RWPE1 (cell line): ENCODE measurements around the gene CWC27.
"Not testable (repeated sequence)": the region's sequence is repeated elsewhere in the genome, so short reads cannot be mapped to it uniquely, and the experiment has no call there.

Experiments
- CTCF ChIA-PET: fragments of 350-600 bp; sonication (Branson Sonifier 250); formaldehyde crosslinking; extraction: SDS; loops from one replicate; lab custom pipeline; 2021; lab: Yijun Ruan, JAX
- POLR2A ChIA-PET: fragments of 400-600 bp; formaldehyde crosslinking; extraction: SDS; loops from one replicate; lab custom pipeline; 2020; ENCODE audit warnings: antibody characterized with exemption; ENCODE audit not compliant: low non-redundant PET; lab: Yijun Ruan, JAX
- DNase-seq: peaks from one replicate; pipeline ENCODE4 v3.0.0; 2012; ENCODE audit warnings: low spot score
- H3K27ac ChIP-seq: fragments of 450-650 bp; 2 replicates; pipeline ENCODE4 v1.5.1; 2017
- CTCF ChIP-seq: fragments of 450-650 bp; conservative IDR thresholded peaks from 2 replicates; pipeline ENCODE4 v1.5.1; 2017; ENCODE audit warnings: low read depth, mild to moderate bottlenecking

The CWC27 gene

DNA sequence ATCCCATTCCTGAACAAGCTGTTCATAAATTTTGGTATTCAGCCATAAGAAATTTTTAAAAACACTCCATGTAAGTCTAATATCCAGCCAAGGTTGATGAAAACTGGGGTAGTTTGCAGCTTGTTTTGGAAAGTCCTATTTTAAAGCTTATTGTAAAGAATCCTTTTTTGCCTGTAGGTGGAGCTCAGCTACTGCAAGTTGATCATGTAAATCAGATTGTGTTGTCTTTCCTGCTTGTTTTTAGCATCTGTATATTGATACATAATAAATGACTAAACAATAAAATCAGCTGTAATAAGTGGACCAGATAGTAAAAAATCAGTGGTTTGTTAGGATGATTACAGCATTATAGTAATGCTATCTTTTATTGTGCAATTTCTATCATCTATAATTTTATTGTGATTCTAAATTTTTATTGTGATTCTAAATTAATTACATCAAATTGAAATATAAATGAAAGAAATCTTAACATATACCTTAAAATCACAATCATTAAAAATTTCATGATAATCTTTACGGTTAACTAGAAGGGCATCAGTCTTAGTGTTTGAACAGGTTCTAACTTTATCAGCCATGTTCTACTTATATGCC is 42.4 kb downstream of the CWC27 start:
- ChIA-PET CTCF (interaction anchor here (0.5 to 1.6 kb wide), 10 partner anchors 9 to 1466 kb away, joined by 3 to 10 read pairs (median 4); no protein-coding TSS in a partner anchor), POLR2A (no interaction called here)
- no peak overlapping the region for H3K27ac ChIP-seq
- DNase-seq: peak; percentile 50
- TF ChIP-seq CTCF: peak; percentile 87

- DNase-seq: no peak
- CTCF ChIA-PET: interaction anchor here (0.7 kb wide), 1 partner anchor 669 kb away, joined by 3 read pairs; no protein-coding TSS in a partner anchor
- no peak overlapping the region for H3K27ac ChIP-seq
- TF ChIP-seq CTCF: no peak
- POLR2A ChIA-PET: no interaction called here
Observed at GRCh38 chr5:64814073-64814472, 45.3 kb downstream of the CWC27 start.

- no peak overlapping the region for H3K27ac ChIP-seq
- no peak for TF ChIP-seq CTCF
- DNase-seq: no peak
- POLR2A ChIA-PET: no interaction called here
- CTCF ChIA-PET: no interaction called here
Observed at GRCh38 chr5:64818245-64818644, 49.5 kb downstream of the CWC27 start.

GRCh38 chr5:64819345-64819744 is 50.6 kb downstream of the CWC27 start:
- CTCF ChIA-PET: interaction anchor here (1.2 kb wide), 1 partner anchor 15 kb away, joined by 3 read pairs; no protein-coding TSS in a partner anchor
- H3K27ac ChIP-seq, POLR2A ChIA-PET, DNase-seq: not testable (repeated sequence)

GRCh38 chr5:64822320-64822719 is 53.6 kb downstream of the CWC27 start:
- POLR2A ChIA-PET: no interaction called here
- CTCF ChIA-PET: no interaction called here
- no peak overlapping the region for H3K27ac ChIP-seq
- no peak for TF ChIP-seq CTCF
- DNase-seq: no peak

- no peak for DNase-seq
- POLR2A ChIA-PET: no interaction called here
- TF ChIP-seq CTCF: no peak
- CTCF ChIA-PET: no interaction called here
- H3K27ac ChIP-seq: no peak overlapping the region
Observed at GRCh38 chr5:64826541-64826940, 57.8 kb downstream of the CWC27 start.

GRCh38 chr5:64827703-64828102 is 59.0 kb downstream of the CWC27 start:
- TF ChIP-seq CTCF: no peak
- no peak overlapping the region for H3K27ac ChIP-seq
- POLR2A ChIA-PET: no interaction called here
- CTCF ChIA-PET: interaction anchor here (0.6 kb wide), 1 partner anchor 158 kb away, joined by 3 read pairs; no protein-coding TSS in a partner anchor
- DNase-seq: no peak

- DNase-seq, H3K27ac ChIP-seq, CTCF ChIA-PET: not testable (repeated sequence)
- POLR2A ChIA-PET: interaction anchor here (0.7 kb wide), 1 partner anchor 676 kb away, joined by 3 read pairs; no protein-coding TSS in a partner anchor
Observed at GRCh38 chr5:64830650-64831049, 61.9 kb downstream of the CWC27 start.
